HL-60 (cell line): ENCODE data around the gene EPHA6.
"Not testable (repeated sequence)": the region's sequence is repeated elsewhere in the genome, so short reads cannot be mapped to it uniquely, and the experiment has no call there.

ENCODE experiments used
- DNase-seq, 2 experiments: peaks; one replicate each; pipeline ENCODE4 v3.0.0-alpha.2; 2010 to 2020; ENCODE audit warnings: low read depth in 1 of 2, low spot score in 1 of 2
- H3K27ac ChIP-seq: fragments of 250-450 bp; sonication (Bioruptor Pico); replicated peaks from 2 replicates; pipeline ENCODE4 v1.5.1; 2020; ENCODE audit warnings: mild to moderate bottlenecking, moderate library complexity
- H3K27me3 ChIP-seq: fragments of 250-450 bp; sonication (Bioruptor Pico); 2 replicates; pipeline ENCODE4 v1.5.1; 2021; ENCODE audit warnings: mild to moderate bottlenecking, moderate library complexity; ENCODE audit not compliant: insufficient read depth, poor library complexity, severe bottlenecking
- H3K4me3 ChIP-seq: replicated peaks from 2 replicates; pipeline ENCODE4 v1.5.1; 2011; ENCODE audit warnings: mild to moderate bottlenecking, control low read depth, low read length; ENCODE audit not compliant: insufficient read depth
- CTCF ChIP-seq: IDR thresholded peaks from one replicate; pipeline ENCODE4 v1.5.1; 2011; ENCODE audit warnings: low read length, control low read depth, inconsistent platforms; ENCODE audit not compliant: insufficient read depth
- GABPA ChIP-seq: IDR thresholded peaks from 2 replicates; pipeline ENCODE4 v1.6.1; 2012; ENCODE audit warnings: low read depth
- POLR2AphosphoS5 ChIP-seq: IDR thresholded peaks from 2 replicates; pipeline ENCODE4 v1.6.1; 2012; ENCODE audit warnings: low read depth
- REST ChIP-seq: IDR thresholded peaks from 2 replicates; pipeline ENCODE4 v1.6.1; 2012; ENCODE audit warnings: low read depth; ENCODE audit not compliant: insufficient replicate concordance
- SPI1 ChIP-seq: IDR thresholded peaks from 2 replicates; pipeline ENCODE4 v1.6.1; 2012; ENCODE audit warnings: low read depth, mild to moderate bottlenecking, borderline replicate concordance

The EPHA6 gene

GRCh38 chr3:96970211-96970610 lies 155.8 kb downstream of the EPHA6 start:
- TF ChIP-seq REST, result no peak
- TF ChIP-seq POLR2AphosphoS5, result no peak
- TF ChIP-seq SPI1, result no peak
- TF ChIP-seq CTCF, result no peak
- TF ChIP-seq GABPA, result no peak

GRCh38 chr3:96977671-96978070 lies 163.3 kb downstream of the EPHA6 start:
- no peak for DNase-seq
- TF ChIP-seq REST (no peak), POLR2AphosphoS5 (no peak), GABPA (no peak), SPI1 (no peak), CTCF (no peak)
- no peaks in the 10 kb centered on the region for H3K27me3 ChIP-seq
- no peak overlapping the region for H3K4me3 ChIP-seq
- no peak overlapping the region for H3K27ac ChIP-seq

More at GRCh38 chr3:96970211-96970610, 155.8 kb downstream of the EPHA6 start:
- no peaks in the 10 kb centered on the region for H3K27me3 ChIP-seq
- DNase-seq, result no peak
- no peak overlapping the region for H3K27ac ChIP-seq
- no peak overlapping the region for H3K4me3 ChIP-seq

- not testable (repeated sequence) for H3K4me3 ChIP-seq, H3K27ac ChIP-seq, DNase-seq
These were observed 169.3 kb downstream of the EPHA6 start for GRCh38 chr3:96983716-96984115.

GRCh38 chr3:96986241-96986640 lies 171.8 kb downstream of the EPHA6 start:
- no peak overlapping the region for H3K27ac ChIP-seq
- DNase-seq, result no peak
- H3K27me3 ChIP-seq, result no peaks in the 10 kb centered on the region
- TF ChIP-seq SPI1 (no peak), POLR2AphosphoS5 (no peak), CTCF (no peak), GABPA (no peak), REST (no peak)
- H3K4me3 ChIP-seq, result no peak overlapping the region

More at GRCh38 chr3:96983716-96984115, 169.3 kb downstream of the EPHA6 start:
- not testable (repeated sequence) for H3K27me3 ChIP-seq
